Measurements from ENCODE around the gene CREBBP.

GRCh38 chr16:3819746-3820724, 60.5 kb downstream of the CREBBP start:
- no peak for TF ChIP-seq POLR2A (IDR thresholded peaks at IDR 0.05; ENCODE audit: low read depth, low read length)
- no peak for TF ChIP-seq TAF1 (IDR thresholded peaks at IDR 0.05; ENCODE audit: low read depth, low read length)
